HepG2 (cell line): Measurements from ENCODE around the gene FAM20C. TPM values are rescaled to one million over a fixed set of nuclear protein-coding genes. Genes with fewer than 3 reads are reported as not detected.

Experiments used
- ATAC-seq: fragments of 200-7000 bp; cut with Tn5 transposase; 3 replicates; pipeline ENCODE4 v1.9.1; 2020; ENCODE audit warnings: mild to moderate bottlenecking, moderate library complexity
- BruUV-seq: library from RNA; stranded (reverse); fragments of 400-500 nt; replicated peaks from 2 replicates; lab custom pipeline; 2021; lab: Mats Ljungman, UMichigan
- CTCF ChIA-PET: fragments of 300-600 bp; formaldehyde crosslinking; extraction: SDS; loops from one replicate; lab custom pipeline; 2021; ENCODE audit warnings: low total read pairs, inconsistent platforms, low intra/inter-chr PET ratio; lab: Yijun Ruan, JAX
- POLR2A ChIA-PET: fragments of 350-600 bp; sonication (Branson Sonifier 250); formaldehyde crosslinking; loops from one replicate; lab custom pipeline; 2020; ENCODE audit warnings: antibody characterized with exemption, inconsistent platforms; lab: Yijun Ruan, JAX
- DNase-seq: peaks from one replicate; pipeline ENCODE4 v3.0.0-alpha.2; 2015; ENCODE audit warnings: low spot score
- FAIRE-seq: peaks from 3 replicates; lab custom pipeline; 2011; peaks lifted over from hg19 to GRCh38; lab: Jason Lieb, UNC
- H2AFZ ChIP-seq: one replicate; pipeline ENCODE4 v1.6.1; 2011; ENCODE audit warnings: low read length, inconsistent platforms
- H3K27ac ChIP-seq: fragments of 300-600 bp; 3 replicates; pipeline ENCODE4 v1.8.0; 2011; ENCODE audit warnings: mixed run types, mild to moderate bottlenecking, mixed read lengths, low read length, inconsistent platforms; ENCODE audit not compliant: insufficient read depth; ENCODE audit errors: extremely low read length
- H3K27me3 ChIP-seq, 2 experiments: fragments of 200-600 bp in 1 of 2; 2 replicates in 1 of 2; 3 replicates in 1 of 2; pipeline versions ENCODE4 v1.6.0 to v1.8.0; 2011; ENCODE audit warnings: low read length in 2 of 2, mild to moderate bottlenecking in 2 of 2, moderate library complexity in 2 of 2, inconsistent platforms in 1 of 2; ENCODE audit not compliant: insufficient read depth in 2 of 2, control insufficient read depth in 1 of 2
- H3K36me3 ChIP-seq, 2 experiments: fragments of 200-600 bp in 1 of 2; replicated peaks in 1 of 2; 2 replicates in 1 of 2; 3 replicates in 1 of 2; pipeline versions ENCODE4 v1.5.1 to v1.8.0; 2011; ENCODE audit warnings: low read length in 2 of 2, inconsistent platforms in 1 of 2; ENCODE audit not compliant: insufficient read depth in 2 of 2, control insufficient read depth in 1 of 2
- H3K4me1 ChIP-seq: 2 replicates; pipeline ENCODE4 v1.5.1; 2012; ENCODE audit warnings: low read length, inconsistent platforms; ENCODE audit not compliant: insufficient read depth
- H3K4me2 ChIP-seq: 2 replicates; pipeline ENCODE4 v1.6.0; 2011; ENCODE audit warnings: low read depth, low read length, inconsistent platforms
- H3K4me3 ChIP-seq, 3 experiments: fragments of 200-600 bp in 1 of 3; sonication (generic), shearing (Covaris generic) in 1 of 3; replicated peaks in 1 of 3; 2 replicates each; pipeline ENCODE4 v1.5.1; 2011 to 2016; ENCODE audit warnings: low read length in 3 of 3, inconsistent platforms in 2 of 3, low read depth in 2 of 3, mild to moderate bottlenecking in 2 of 3, control low read depth in 1 of 3, mixed read lengths in 1 of 3; ENCODE audit not compliant: insufficient read depth in 1 of 3
- H3K79me2 ChIP-seq: one replicate; pipeline ENCODE4 v1.6.1; 2011; ENCODE audit warnings: low read length, inconsistent platforms; ENCODE audit not compliant: insufficient read depth
- H3K9ac ChIP-seq: 2 replicates; pipeline ENCODE4 v1.6.0; 2011; ENCODE audit warnings: mild to moderate bottlenecking, low read depth, low read length, inconsistent platforms; ENCODE audit not compliant: insufficient read depth
- H3K9me3 ChIP-seq: 2 replicates; pipeline ENCODE4 v1.5.1; 2012; ENCODE audit warnings: mild to moderate bottlenecking, low read length
- H4K20me1 ChIP-seq: 2 replicates; pipeline ENCODE4 v1.6.0; 2011; ENCODE audit warnings: inconsistent platforms, mild to moderate bottlenecking, low read length, moderate library complexity; ENCODE audit not compliant: insufficient read depth
- BRCA1 ChIP-seq: sonication (generic); formaldehyde crosslinking; IDR thresholded peaks from 2 replicates; pipeline ENCODE4 v1.4.0; 2020; ENCODE audit warnings: missing genetic modification reagents
- CREB1 ChIP-seq, 2 experiments: fragments of 450-650 bp in 1 of 2; IDR thresholded peaks; 2 replicates each; pipeline ENCODE4 v1.6.1; 2016 to 2017; ENCODE audit warnings: control low read depth in 1 of 2, mild to moderate bottlenecking in 1 of 2, missing compliant biosample characterization in 1 of 2, missing genetic modification characterization in 1 of 2
- CSRNP1 ChIP-seq: sonication (generic); formaldehyde crosslinking; IDR thresholded peaks from 2 replicates; pipeline ENCODE4 v1.8.1; 2023; ENCODE audit warnings: mild to moderate bottlenecking, missing genetic modification reagents
- ELF4 ChIP-seq: sonication (generic); formaldehyde crosslinking; IDR thresholded peaks from 2 replicates; pipeline ENCODE4 v1.5.0; 2020; ENCODE audit warnings: missing genetic modification reagents, mild to moderate bottlenecking, moderate library complexity, borderline replicate concordance
- FOXK2 ChIP-seq: fragments of 450-650 bp; IDR thresholded peaks from 2 replicates; pipeline ENCODE4 v1.6.1; 2016
- FOXO1 ChIP-seq: sonication (generic); formaldehyde crosslinking; IDR thresholded peaks from 2 replicates; pipeline ENCODE4 v1.4.0; 2020; ENCODE audit warnings: missing genetic modification reagents
- HDAC6 ChIP-seq: fragments of 200-600 bp; sonication (generic); IDR thresholded peaks from 2 replicates; pipeline ENCODE4 v1.7.0; 2017; ENCODE audit warnings: mild to moderate bottlenecking, antibody characterized with exemption, low read length, low read depth
- NFRKB ChIP-seq: fragments of 450-650 bp; IDR thresholded peaks from 2 replicates; pipeline ENCODE4 v1.6.1; 2017
- PATZ1 ChIP-seq: sonication (generic); formaldehyde crosslinking; IDR thresholded peaks from 2 replicates; pipeline ENCODE4 v1.4.0; 2020; ENCODE audit warnings: missing genetic modification reagents
- PHF21A ChIP-seq: sonication (generic); formaldehyde crosslinking; IDR thresholded peaks from 2 replicates; pipeline ENCODE4 v1.5.0; 2020; ENCODE audit warnings: mild to moderate bottlenecking, missing genetic modification reagents
- SATB2 ChIP-seq: sonication (generic); formaldehyde crosslinking; IDR thresholded peaks from 2 replicates; pipeline ENCODE4 v1.5.0; 2020; ENCODE audit warnings: missing genetic modification reagents
- TOE1 ChIP-seq: sonication (generic); formaldehyde crosslinking; IDR thresholded peaks from 2 replicates; pipeline ENCODE4 v1.4.0; 2020; ENCODE audit warnings: mild to moderate bottlenecking, missing genetic modification reagents
- ZNF10 ChIP-seq: sonication (generic); formaldehyde crosslinking; IDR thresholded peaks from 2 replicates; pipeline ENCODE4 v1.4.0; 2020; ENCODE audit warnings: mild to moderate bottlenecking, low read depth, missing genetic modification reagents, borderline replicate concordance
- ZNF12 ChIP-seq: sonication (generic); formaldehyde crosslinking; IDR thresholded peaks from 2 replicates; pipeline ENCODE4 v1.5.0; 2020; ENCODE audit warnings: missing genetic modification reagents
- ZNF121 ChIP-seq: sonication (generic); formaldehyde crosslinking; IDR thresholded peaks from 2 replicates; pipeline ENCODE4 v1.5.0; 2020; ENCODE audit warnings: mild to moderate bottlenecking, missing genetic modification reagents
- ZNF230 ChIP-seq: sonication (generic); formaldehyde crosslinking; IDR thresholded peaks from 2 replicates; pipeline ENCODE4 v1.4.0; 2020; ENCODE audit warnings: mild to moderate bottlenecking, missing genetic modification reagents
- ZNF253 ChIP-seq: sonication (generic); formaldehyde crosslinking; IDR thresholded peaks from 2 replicates; pipeline ENCODE4 v1.8.0; 2022; ENCODE audit warnings: mild to moderate bottlenecking, missing genetic modification reagents, borderline replicate concordance
- ZNF280B ChIP-seq: sonication (generic); formaldehyde crosslinking; IDR thresholded peaks from 2 replicates; pipeline ENCODE4 v1.5.0; 2020; ENCODE audit warnings: missing genetic modification reagents, mild to moderate bottlenecking, borderline replicate concordance
- ZNF432 ChIP-seq: sonication (generic); formaldehyde crosslinking; IDR thresholded peaks from 2 replicates; pipeline ENCODE4 v1.5.0; 2020; ENCODE audit warnings: missing genetic modification reagents, mild to moderate bottlenecking, borderline replicate concordance
- ZNF629 ChIP-seq: sonication (generic); formaldehyde crosslinking; conservative IDR thresholded peaks from 2 replicates; pipeline ENCODE4 v1.5.0; 2020; ENCODE audit warnings: missing genetic modification reagents
- WGBS: methylation state at CpG from one replicate; pipeline ENCODE4 v1.1.6; 2017; ENCODE audit warnings: low lambda C conversion rate; 5-methylcytosine and 5-hydroxymethylcytosine counted together
- in situ Hi-C: cut with HindIII; loops from 2 replicates; pipeline ENCODE4 v1.10.0; 2017; ENCODE audit warnings: low pct_unique_long_range_greater_than_20kb; ENCODE audit not compliant: extremely low pct_ligation_motif_present
- intact Hi-C: fragments of 100-400 bp; cut with micrococcal nuclease; formaldehyde crosslinking; loops from one replicate; pipeline ENCODE4 v1.10.0; 2022; ENCODE audit not compliant: unreplicated experiment
- polyA plus RNA-seq, 8 experiments: library from polyadenylated mRNA; depleted of rRNA in 3 of 8; stranded (reverse) in 7 of 8; unstranded in 1 of 8; fragments of >200 nt; fragmentation: Illumina TruSeq in 4 of 8; extraction: Trizol in 4 of 8; gene quantifications; 2 replicates each; pipeline versions ENCODE4 v1.2.1 to v1.2.3, GENCODE V29; 2011 to 2016; ENCODE audit warnings: low read depth in 4 of 8, missing spikeins in 1 of 8, mixed read lengths in 1 of 8; ENCODE audit not compliant: insufficient read depth in 1 of 8
- total RNA-seq, 5 experiments: library from RNA; depleted of rRNA; stranded (reverse); fragments of >200 nt; fragmentation: Illumina TruSeq; extraction: Trizol; gene quantifications; 2 replicates each; pipeline ENCODE4 v1.2.3, GENCODE V29; 2016; ENCODE audit warnings: low read depth in 1 of 5

The FAM20C gene
- total and polyA plus RNA-seq, 2 of the 13 experiments (the other 11 are each of a cell fraction or from before 2014, with no cell fraction given) = 11.9 to 19.9 TPM

- peaks cover 3 to 51% of the 10 kb centered on the region in 2 experiments; a peak in 3 of 5 replicates for H3K27me3 ChIP-seq
- no peaks in the 10 kb centered on the region for H3K36me3 ChIP-seq
- BruUV-seq = no TSS peak
- TF ChIP-seq BRCA1 (CRISPR knock-in tag) (no peak), TOE1 (CRISPR knock-in tag) (no peak), FOXK2 (no peak), ZNF629 (CRISPR knock-in tag) (no peak), ZNF10 (CRISPR knock-in tag) (no peak), ZNF12 (CRISPR knock-in tag) (no peak), HDAC6 (no peak), CREB1 (IDR thresholded peaks at IDR 0.05) (no peak), CREB1 (CRISPR knock-in tag; IDR thresholded peaks at IDR 0.05) (no peak), ELF4 (CRISPR knock-in tag) (no peak), ZNF280B (CRISPR knock-in tag) (no peak), ZNF432 (CRISPR knock-in tag) (no peak), PHF21A (no peak), ZNF230 (CRISPR knock-in tag) (no peak), NFRKB (no peak), SATB2 (CRISPR knock-in tag) (no peak), PATZ1 (no peak), CSRNP1 (CRISPR knock-in tag) (no peak), FOXO1 (no peak), ZNF121 (CRISPR knock-in tag) (no peak), ZNF253 (no peak)
- ChIA-PET CTCF (no interaction called here), POLR2A (no interaction called here)
- ATAC-seq (no peak), FAIRE-seq (no peak), DNase-seq (no peak)
- H3K9me3 ChIP-seq = no peaks in the 10 kb centered on the region
- H4K20me1 ChIP-seq = no peaks in the 10 kb centered on the region
- H2AFZ ChIP-seq = no peak overlapping the region
- H3K4me2 ChIP-seq = no peak overlapping the region
- peaks cover 17% of the 10 kb centered on the region for H3K4me1 ChIP-seq
- H3K9ac ChIP-seq = no peak overlapping the region
- intact Hi-C loops = no loop called here
- H3K27ac ChIP-seq = no peak overlapping the region
- no peak overlapping the region for H3K4me3 ChIP-seq
- no peaks in the 10 kb centered on the region for H3K79me2 ChIP-seq
- WGBS = 59% methylated on average over 19 of the region's 20 CpGs
- in situ Hi-C loops = no loop called here
Measured at GRCh38 chr7:154096-154799, 38.1 kb upstream of the FAM20C start.
